Activated CD4-positive, CD25-positive, alpha-beta regulatory T cell treated with anti-CD3 and anti-CD28 coated beads, Interleukin-2, amount 50 U/mL, for 24 hours (primary cell): Measurements from ENCODE around the gene LINGO1.

Experiments
- ATAC-seq, 2 donors: fragments of 150-1000 bp; cut with Tn5 transposase; one replicate each; pipeline ENCODE4 v1.10.0; 2021; ENCODE audit warnings: mild to moderate bottlenecking in 1 of 2, moderate library complexity in 1 of 2

LINGO1 gene

GRCh38 chr15:77632534-77633133, at the start of gene LINGO1:
Gene LINGO1 (minus strand): TSS chr15:77632912. CDS start chr15:77632315, 597 bp downstream.
- ATAC-seq = no peak

GRCh38 chr15:77681362-77681761, 48.6 kb upstream of the LINGO1 start:
- ATAC-seq = no peak

GRCh38 chr15:77676569-77677375, 44.1 kb upstream of the LINGO1 start:
- no peak for ATAC-seq

GRCh38 chr15:77675806-77676415, 43.2 kb upstream of the LINGO1 start:
- no peak for ATAC-seq

- ATAC-seq = no peak
Observed at GRCh38 chr15:77674327-77674726, 41.6 kb upstream of the LINGO1 start.

GRCh38 chr15:77673866-77674265, 41.2 kb upstream of the LINGO1 start:
- no peak for ATAC-seq

GRCh38 chr15:77672135-77672534, 39.4 kb upstream of the LINGO1 start:
- ATAC-seq = no peak

GRCh38 chr15:77671362-77672056, 38.8 kb upstream of the LINGO1 start:
- ATAC-seq = no peak

GRCh38 chr15:77670558-77671361, 38.0 kb upstream of the LINGO1 start:
- ATAC-seq = no peak

- ATAC-seq = no peak
Observed at GRCh38 chr15:77669896-77670295, 37.2 kb upstream of the LINGO1 start.

GRCh38 chr15:77667338-77668234, 34.9 kb upstream of the LINGO1 start:
- no peak for ATAC-seq

GRCh38 chr15:77666296-77666660, 33.6 kb upstream of the LINGO1 start:
- ATAC-seq = no peak

GRCh38 chr15:77665530-77666295, 33.0 kb upstream of the LINGO1 start:
- ATAC-seq = no peak

GRCh38 chr15:77664428-77664827, 31.7 kb upstream of the LINGO1 start:
- no peak for ATAC-seq

GRCh38 chr15:77663256-77663655, 30.5 kb upstream of the LINGO1 start:
- no peak for ATAC-seq

- ATAC-seq = no peak
Observed at GRCh38 chr15:77659350-77660321, 26.9 kb upstream of the LINGO1 start.

- no peak for ATAC-seq
Observed at GRCh38 chr15:77658304-77658703, 25.6 kb upstream of the LINGO1 start.

GRCh38 chr15:77657634-77658238, 25.0 kb upstream of the LINGO1 start:
- no peak for ATAC-seq

GRCh38 chr15:77656294-77656693, 23.6 kb upstream of the LINGO1 start:
- no peak for ATAC-seq
